ENCODE data around the gene OSCP1. TPM values are rescaled to one million over a fixed set of nuclear protein-coding genes. Genes with fewer than 3 reads are reported as not detected.

Gene OSCP1
- polyA plus RNA-seq, 1 of the 3 experiments (the other 2 are of a cell fraction), result 11.9 TPM

- CTCF ChIA-PET, result interaction anchor here (1.0 to 1.2 kb wide), 3 partner anchors 10 to 77 kb away, joined by 3 to 4 read pairs (median 3); no protein-coding TSS in a partner anchor
- POLR2A ChIA-PET, result no interaction called here
Observed at GRCh38 chr1:36446746-36447145, 3.5 kb downstream of the OSCP1 start.

DNA sequence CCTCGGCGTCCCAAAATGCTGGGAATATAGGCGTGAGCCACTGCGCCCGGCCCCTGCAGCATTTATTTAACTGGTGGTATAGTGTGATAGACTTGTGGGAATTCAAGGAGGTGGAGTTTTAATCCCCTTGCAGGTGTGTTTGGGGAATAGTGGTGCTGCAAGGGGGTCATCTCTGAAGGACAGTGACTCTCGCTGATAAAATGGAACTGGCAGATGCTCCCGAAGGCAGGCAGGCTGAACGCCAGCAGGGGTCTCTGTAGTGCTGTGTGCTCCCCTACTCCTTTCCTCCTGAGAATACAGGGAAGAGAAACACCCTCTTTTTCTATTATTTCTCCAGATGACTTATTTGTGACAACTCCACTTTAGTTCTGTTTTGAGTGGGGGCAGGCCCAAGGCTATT lies 4.0 kb downstream of the OSCP1 start:
- Histone ChIP-seq H3K4me1 (ENCODE audit: control insufficient read depth in 1 of 2, insufficient read depth in 2 of 2, low read depth in 1 of 2, low read length in 1 of 2) (peaks cover 0 to 8% of the 10 kb centered on the region in 2 experiments; a peak in 1 of 4 replicates), H3K79me2 (ENCODE audit: insufficient read depth) (peaks cover 7% of the 10 kb centered on the region), H3K4me3 (ENCODE audit: low read depth in 2 of 2, low read length in 1 of 2) (peak overlapping the region in 1 of 2 experiments; percentile 32; a peak in 1 of 4 replicates), H2AFZ (ENCODE audit: low read depth) (no peak overlapping the region), H3K9ac (no peak overlapping the region), H3F3A (replicated peaks; ENCODE audit: insufficient read depth) (peaks cover 4% of the 10 kb centered on the region), H3K36me3 (replicated peaks in 1 of 2; ENCODE audit: control insufficient read depth in 1 of 2, insufficient read depth in 2 of 2, low read length in 1 of 2) (peaks cover 0 to 4% of the 10 kb centered on the region in 2 experiments), H3K9me3 (no peaks in the 10 kb centered on the region), H3K27ac (ENCODE audit: low read depth in 2 of 2, low read length in 1 of 2) (no peak overlapping the region), H4K20me1 (ENCODE audit: insufficient read depth) (no peaks in the 10 kb centered on the region), H3K9me2 (no peaks in the 10 kb centered on the region), H3K4me2 (no peak overlapping the region), H3K27me3 (ENCODE audit: insufficient read depth) (no peaks in the 10 kb centered on the region)
- CTCF ChIA-PET, result interaction anchor here (1.0 to 1.2 kb wide), 3 partner anchors 10 to 77 kb away, joined by 3 to 4 read pairs (median 3); no protein-coding TSS in a partner anchor
- peak; percentile 59 for DNase-seq
- TF ChIP-seq SMC3 (IDR thresholded peaks at IDR 0.05; ENCODE audit: low read depth, low read length), result peak; percentile 28; the same call in 1 of the 2 replicates
- TF ChIP-seq GABPA (IDR thresholded peaks at IDR 0.05; ENCODE audit: low read depth), result no peak
- TF ChIP-seq RAD21 (IDR thresholded peaks at IDR 0.05; ENCODE audit: low read length), result peak; percentile 59
- peak; percentile 19; the same call in 1 of the 2 replicates for TF ChIP-seq CTCF (IDR thresholded peaks at IDR 0.05)
- WGBS (ENCODE audit: low lambda C conversion rate), result 72% methylated on average over 8 of the region's 8 CpGs
- POLR2A ChIA-PET, result no interaction called here

More at GRCh38 chr1:36446746-36447145, 3.5 kb downstream of the OSCP1 start:
- DNase-seq, result no peak
- Histone ChIP-seq H4K20me1 (ENCODE audit: insufficient read depth) (no peaks in the 10 kb centered on the region), H3K9me2 (no peaks in the 10 kb centered on the region), H2AFZ (ENCODE audit: low read depth) (no peak overlapping the region), H3K36me3 (replicated peaks in 1 of 2; ENCODE audit: control insufficient read depth in 1 of 2, insufficient read depth in 2 of 2, low read length in 1 of 2) (peaks cover 0 to 4% of the 10 kb centered on the region in 2 experiments), H3K4me3 (ENCODE audit: low read depth in 2 of 2, low read length in 1 of 2) (no peak overlapping the region; a peak in 1 of 4 replicates), H3K27ac (ENCODE audit: low read depth in 2 of 2, low read length in 1 of 2) (no peak overlapping the region), H3K79me2 (ENCODE audit: insufficient read depth) (peaks cover 7% of the 10 kb centered on the region), H3K4me2 (no peak overlapping the region), H3K9me3 (no peaks in the 10 kb centered on the region), H3F3A (replicated peaks; ENCODE audit: insufficient read depth) (peaks cover 4% of the 10 kb centered on the region), H3K9ac (no peak overlapping the region), H3K4me1 (ENCODE audit: control insufficient read depth in 1 of 2, insufficient read depth in 2 of 2, low read depth in 1 of 2, low read length in 1 of 2) (peaks cover 0 to 8% of the 10 kb centered on the region in 2 experiments; a peak in 1 of 4 replicates), H3K27me3 (ENCODE audit: insufficient read depth) (no peaks in the 10 kb centered on the region)
- 81% methylated on average over 5 of the region's 5 CpGs for WGBS (ENCODE audit: low lambda C conversion rate)
- TF ChIP-seq RAD21 (IDR thresholded peaks at IDR 0.05; ENCODE audit: low read length) (no peak), USF1 (IDR thresholded peaks at IDR 0.05; ENCODE audit: borderline replicate concordance, low read depth) (no peak), EZH2phosphoT487 (IDR thresholded peaks at IDR 0.05; ENCODE audit: borderline replicate concordance, low read depth) (no peak), FOXM1 (IDR thresholded peaks at IDR 0.05; ENCODE audit: low read depth) (no peak), RCOR1 (IDR thresholded peaks at IDR 0.05; ENCODE audit: low read length) (no peak), SIN3A (IDR thresholded peaks at IDR 0.05; ENCODE audit: borderline replicate concordance, low read depth, low read length) (no peak), JUND (IDR thresholded peaks at IDR 0.05) (no peak)
- TF ChIP-seq, protein P1, sequence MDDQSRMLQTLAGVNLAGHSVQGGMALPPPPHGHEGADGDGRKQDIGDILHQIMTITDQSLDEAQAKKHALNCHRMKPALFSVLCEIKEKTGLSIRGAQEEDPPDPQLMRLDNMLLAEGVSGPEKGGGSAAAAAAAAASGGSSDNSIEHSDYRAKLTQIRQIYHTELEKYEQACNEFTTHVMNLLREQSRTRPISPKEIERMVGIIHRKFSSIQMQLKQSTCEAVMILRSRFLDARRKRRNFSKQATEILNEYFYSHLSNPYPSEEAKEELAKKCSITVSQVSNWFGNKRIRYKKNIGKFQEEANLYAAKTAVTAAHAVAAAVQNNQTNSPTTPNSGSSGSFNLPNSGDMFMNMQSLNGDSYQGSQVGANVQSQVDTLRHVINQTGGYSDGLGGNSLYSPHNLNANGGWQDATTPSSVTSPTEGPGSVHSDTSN (IDR thresholded peaks at IDR 0.05), result no peak
- TF ChIP-seq, protein P2, sequence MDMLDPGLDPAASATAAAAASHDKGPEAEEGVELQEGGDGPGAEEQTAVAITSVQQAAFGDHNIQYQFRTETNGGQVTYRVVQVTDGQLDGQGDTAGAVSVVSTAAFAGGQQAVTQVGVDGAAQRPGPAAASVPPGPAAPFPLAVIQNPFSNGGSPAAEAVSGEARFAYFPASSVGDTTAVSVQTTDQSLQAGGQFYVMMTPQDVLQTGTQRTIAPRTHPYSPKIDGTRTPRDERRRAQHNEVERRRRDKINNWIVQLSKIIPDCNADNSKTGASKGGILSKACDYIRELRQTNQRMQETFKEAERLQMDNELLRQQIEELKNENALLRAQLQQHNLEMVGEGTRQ (IDR thresholded peaks at IDR 0.05; ENCODE audit: borderline replicate concordance, low read depth, low read length), result no peak

All from SK-N-SH (cell line).